Mesodermal cell (in vitro differentiated cells): ENCODE data around the gene LIAS.

Experiments used
- H3K27ac ChIP-seq: 2 replicates; pipeline ENCODE4 v1.7.0; 2013; ENCODE audit warnings: mild to moderate bottlenecking, low read depth, low read length, moderate library complexity; ENCODE audit not compliant: severe bottlenecking
- H3K36me3 ChIP-seq: 2 replicates; pipeline ENCODE4 v1.7.1; 2013; ENCODE audit warnings: mild to moderate bottlenecking, low read length, moderate library complexity; ENCODE audit not compliant: control insufficient read depth, insufficient read depth
- H3K4me1 ChIP-seq: one replicate; pipeline ENCODE4 v1.7.1; 2013; ENCODE audit warnings: mild to moderate bottlenecking, low read length; ENCODE audit not compliant: insufficient read depth, control insufficient read depth, poor library complexity, severe bottlenecking
- H3K4me3 ChIP-seq: 2 replicates; pipeline ENCODE4 v1.7.0; 2013; ENCODE audit warnings: low read length, control low read depth, mild to moderate bottlenecking; ENCODE audit not compliant: insufficient read depth, poor library complexity, severe bottlenecking; ENCODE audit errors: extremely low read depth
- H3K9me3 ChIP-seq: 2 replicates; pipeline ENCODE4 v1.7.1; 2013; ENCODE audit warnings: mild to moderate bottlenecking, low read length, moderate library complexity; ENCODE audit not compliant: control insufficient read depth
- WGBS, 2 experiments: methylation state at CpG; one replicate each; pipeline ENCODE4 v1.1.5; 2013; ENCODE audit warnings: missing lambda C conversion rate in 2 of 2; ENCODE audit not compliant: insufficient coverage in 2 of 2; 5-methylcytosine and 5-hydroxymethylcytosine counted together

The LIAS gene

DNA sequence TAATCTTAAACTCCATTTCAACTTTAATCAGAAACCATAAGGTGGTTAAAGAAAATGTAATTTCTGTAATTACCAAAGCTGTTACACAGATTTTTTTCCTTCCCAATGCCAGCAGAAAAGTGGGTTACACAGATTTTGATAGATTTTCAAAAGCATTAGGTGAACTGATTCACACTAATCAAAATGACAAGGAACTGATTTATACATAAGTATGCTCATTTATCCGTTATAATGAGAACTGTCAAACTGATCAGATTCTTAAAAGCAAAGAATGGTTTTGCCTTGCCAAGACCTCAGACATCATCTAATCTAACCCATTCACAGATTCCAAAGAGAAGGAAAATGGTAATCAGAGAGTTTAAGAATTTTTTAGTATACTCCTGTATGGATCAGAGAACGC, 63.2 kb downstream of the LIAS start:
- WGBS, 2 experiments = no CpG with 5 or more reads among the region's 2 CpGs
- H3K4me1 ChIP-seq = peaks cover 3% of the 10 kb centered on the region
- H3K9me3 ChIP-seq = no peaks in the 10 kb centered on the region
- no peak overlapping the region for H3K4me3 ChIP-seq
- H3K36me3 ChIP-seq = peaks cover 56% of the 10 kb centered on the region
- H3K27ac ChIP-seq = no peak overlapping the region

DNA sequence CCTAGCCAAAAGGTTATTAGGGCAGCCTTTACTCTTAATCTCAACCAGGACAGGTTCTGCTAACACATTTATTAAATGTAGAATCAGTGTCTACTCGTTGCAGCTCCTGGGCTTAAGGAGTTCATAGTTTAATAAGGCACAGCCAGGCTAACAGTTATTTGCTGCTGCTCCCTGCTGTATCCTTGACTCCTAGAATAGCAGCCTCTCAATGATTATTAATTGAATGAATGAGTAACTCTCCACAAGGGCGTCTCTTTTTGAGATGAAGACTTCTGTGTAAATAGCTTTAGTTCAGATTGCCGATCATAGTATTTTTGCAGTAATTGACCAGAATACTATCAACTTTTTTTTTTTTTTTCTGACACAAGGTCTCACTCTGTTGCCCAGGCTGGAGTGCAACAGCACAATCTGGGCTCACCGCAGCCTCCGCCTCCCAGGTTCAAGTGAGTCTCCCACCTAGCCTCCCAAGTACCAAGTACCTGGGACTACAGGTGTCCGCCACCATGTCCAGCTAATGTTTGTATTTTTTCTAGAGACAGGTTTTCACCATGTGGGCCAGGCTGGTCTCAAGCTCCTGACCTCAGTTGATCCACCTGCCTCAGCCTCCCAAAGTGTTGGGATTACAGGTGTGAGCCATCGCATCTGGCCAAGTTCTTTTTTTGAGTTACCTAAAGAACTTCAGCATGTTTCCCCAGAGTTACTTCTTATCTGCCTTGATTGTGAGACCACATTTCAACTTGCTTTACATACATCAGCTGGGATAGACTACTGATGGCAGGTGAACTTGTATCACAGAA, 65.5 kb downstream of the LIAS start:
- no peak overlapping the region for H3K4me3 ChIP-seq

DNA sequence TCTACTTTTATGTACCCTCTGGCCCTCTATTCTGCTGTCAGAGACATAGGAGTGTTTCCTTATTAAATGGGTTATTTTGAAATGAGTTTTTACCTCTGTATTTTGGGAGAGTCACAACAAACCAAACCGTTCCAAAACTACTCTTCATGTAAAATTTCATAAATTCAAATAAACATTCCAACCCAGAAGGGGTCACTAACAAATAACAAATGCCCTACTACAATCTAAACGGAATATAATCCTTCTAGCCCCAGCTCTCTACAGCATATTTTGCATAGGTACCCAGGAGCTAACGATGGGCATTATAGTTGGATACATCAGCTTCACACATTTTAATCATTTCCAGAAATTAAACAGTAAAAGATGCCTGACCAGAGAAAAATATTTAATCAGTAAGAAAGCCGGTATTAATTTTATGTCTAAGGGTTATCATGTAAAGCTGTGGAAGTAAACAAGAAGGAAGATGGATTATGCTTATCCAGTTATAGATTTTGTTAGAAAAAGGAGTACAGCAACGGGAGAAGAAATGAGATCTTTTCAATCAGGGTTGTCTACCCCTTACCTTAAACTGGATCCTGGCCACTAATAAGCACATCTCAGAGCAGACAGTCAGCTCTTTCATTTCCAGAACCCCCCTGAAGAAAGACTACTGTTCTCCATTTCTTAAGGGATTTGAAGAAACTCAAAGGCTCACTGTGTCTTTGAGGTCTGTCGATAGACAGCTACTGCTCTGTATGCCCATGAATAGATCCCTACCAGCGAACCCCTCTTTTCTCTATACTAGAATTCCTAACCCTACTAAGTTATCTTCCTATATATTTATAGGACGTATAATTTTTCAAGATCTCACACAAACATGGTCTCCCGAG, 67.2 kb downstream of the LIAS start:
- Histone ChIP-seq H3K36me3 (peaks cover 38% of the 10 kb centered on the region), H3K9me3 (peaks cover 11% of the 10 kb centered on the region), H3K27ac (peak overlapping the region; percentile 94), H3K4me3 (peak overlapping the region; percentile 92), H3K4me1 (peaks cover 6% of the 10 kb centered on the region)
- WGBS, 2 experiments = 33 to 38% methylated on average over 2 to 3 of the region's 9 CpGs

More for the DNA sequence above, 65.5 kb downstream of the LIAS start:
- Histone ChIP-seq H3K27ac (no peak overlapping the region), H3K36me3 (peaks cover 38% of the 10 kb centered on the region), H3K4me1 (peaks cover 6% of the 10 kb centered on the region), H3K9me3 (no peaks in the 10 kb centered on the region)
- WGBS, 2 experiments = 84 to 94% methylated on average over 4 to 5 of the region's 7 CpGs

DNA sequence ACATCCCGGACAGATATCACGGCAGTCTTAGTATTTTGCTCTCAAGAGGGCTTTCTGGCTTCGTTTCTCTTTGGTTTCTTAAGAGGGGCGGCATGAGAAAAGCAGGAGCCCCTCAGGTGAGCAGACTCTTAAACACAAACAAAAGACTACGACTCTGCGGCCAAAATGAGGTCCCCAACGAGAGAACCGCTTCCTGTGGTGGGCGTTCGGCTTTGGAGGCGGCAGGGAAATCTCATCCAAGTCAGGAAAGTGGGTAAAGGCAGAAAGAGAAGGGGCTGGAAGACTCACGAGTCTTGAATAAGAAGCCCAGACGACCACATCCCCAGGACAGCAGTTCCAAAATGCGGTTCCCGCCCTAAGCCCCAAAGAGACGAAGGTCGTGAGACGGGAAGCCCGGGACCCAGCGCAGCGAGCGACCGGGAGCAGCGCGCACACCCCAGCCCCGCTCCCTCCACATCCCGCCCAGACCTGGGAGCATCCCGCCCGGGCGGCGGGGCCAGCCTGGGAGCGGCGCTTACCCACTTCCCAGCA, 68.0 kb downstream of the LIAS start:
- Histone ChIP-seq H3K27ac (peak overlapping the region; percentile 94), H3K4me1 (peaks cover 6% of the 10 kb centered on the region), H3K4me3 (peak overlapping the region; percentile 92), H3K36me3 (peaks cover 43% of the 10 kb centered on the region), H3K9me3 (peaks cover 11% of the 10 kb centered on the region)
- 0% methylated on average over 20 to 26 of the region's 33 CpGs for WGBS, 2 experiments

DNA sequence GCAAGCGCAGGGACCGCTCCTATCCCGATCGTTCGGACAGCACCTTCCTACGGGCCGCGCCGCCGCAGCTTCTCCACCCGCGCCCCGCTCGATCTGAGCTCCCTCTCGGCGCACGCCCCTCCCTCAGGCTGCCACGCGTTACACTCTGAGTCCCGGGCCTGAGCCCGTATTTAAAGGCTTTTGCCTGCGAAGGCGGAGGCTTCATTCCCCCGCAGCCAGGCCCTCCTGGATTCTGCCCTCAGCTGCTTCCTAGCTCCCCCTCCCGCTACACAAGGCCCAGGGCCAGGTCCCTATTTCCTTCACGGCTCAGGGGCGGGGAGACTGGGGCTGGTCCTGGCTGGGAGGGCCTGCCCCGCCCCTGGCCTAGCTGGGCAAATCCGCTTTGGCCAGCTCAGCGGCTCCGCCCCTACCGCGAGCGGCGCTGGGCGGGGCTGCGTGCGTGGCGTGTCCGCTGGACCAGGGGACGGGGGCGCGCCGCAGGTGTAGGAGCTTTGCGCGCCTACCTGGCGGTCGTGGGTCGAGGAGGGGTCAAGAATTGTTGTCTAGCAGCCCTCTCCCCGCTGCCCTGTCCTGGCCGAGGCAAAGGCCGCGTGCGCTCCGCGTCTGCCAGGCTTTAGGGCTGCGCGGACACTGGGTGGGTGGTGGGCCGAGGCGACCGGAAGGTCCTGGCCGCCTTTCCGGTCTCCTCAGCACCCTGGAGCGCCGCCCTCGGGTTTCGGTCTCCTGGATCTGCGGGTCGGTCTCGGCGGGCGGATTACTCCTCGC, 68.6 kb downstream of the LIAS start, which contains the start of gene UGDH:
TSS of gene UGDH (minus strand) at position 144 of the 765 bp plus-strand sequence. CDS start 5,927 bp downstream, outside the sequence.
- 0% methylated on average over 58 to 60 of the region's 73 CpGs for WGBS, 2 experiments
- Histone ChIP-seq H3K4me3 (peak within 1 kb of the TSS; percentile 92), H3K36me3 (peaks cover 49% of the 10 kb centered on the region), H3K9me3 (peaks cover 11% of the 10 kb centered on the region), H3K4me1 (peaks cover 6% of the 10 kb centered on the region), H3K27ac (peak within 1 kb of the TSS; percentile 94)

DNA sequence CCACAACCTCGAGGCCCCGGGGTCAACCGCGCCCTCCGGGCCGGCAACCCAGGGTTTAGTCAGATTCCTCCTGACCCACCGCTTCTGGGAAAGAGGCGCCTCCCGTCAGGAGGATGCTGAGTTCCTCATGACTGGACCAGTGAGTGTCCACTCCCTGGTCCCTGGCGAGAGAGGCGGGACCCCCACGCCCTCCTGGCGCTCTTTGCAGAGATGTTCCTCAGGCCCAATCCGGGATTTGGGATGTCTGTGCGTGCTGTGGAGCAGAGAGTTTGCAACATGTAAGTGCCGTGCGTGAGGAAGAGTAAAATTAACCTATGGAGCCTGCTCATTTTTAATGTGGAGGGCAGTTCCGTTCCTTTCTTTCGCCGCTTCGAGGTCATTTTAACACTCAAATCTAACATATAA, 69.2 kb downstream of the LIAS start:
- H3K4me3 ChIP-seq = peak overlapping the region; percentile 92
- H3K36me3 ChIP-seq = peaks cover 54% of the 10 kb centered on the region
- peaks cover 11% of the 10 kb centered on the region for H3K9me3 ChIP-seq
- 0 to 4% methylated on average over 14 to 18 of the region's 21 CpGs for WGBS, 2 experiments
- peak overlapping the region; percentile 94 for H3K27ac ChIP-seq
- peaks cover 6% of the 10 kb centered on the region for H3K4me1 ChIP-seq
